HEK293 (cell line): Measurements from ENCODE around the gene C20orf173.

Source experiments
- CTCF ChIA-PET: fragments of 350-600 bp; formaldehyde crosslinking; extraction: SDS; loops from one replicate; lab custom pipeline; 2021; ENCODE audit warnings: antibody characterized with exemption; lab: Yijun Ruan, JAX
- POLR2A ChIA-PET: fragments of 300-600 bp; formaldehyde crosslinking; extraction: SDS; loops from one replicate; lab custom pipeline; 2020; ENCODE audit warnings: antibody characterized with exemption, inconsistent platforms; lab: Yijun Ruan, JAX
- H3K27ac ChIP-seq: fragments of 200-500 bp; sonication (Bioruptor generic); 2 replicates; pipeline ENCODE4 v1.5.1; 2014; ENCODE audit warnings: low read depth, low read length, control low read depth, inconsistent platforms; ENCODE audit errors: extremely low read depth
- H3K36me3 ChIP-seq, 2 experiments: fragments of 200-500 bp in 1 of 2; sonication (Bioruptor generic) in 1 of 2; 1 replicate in 1 of 2; 2 replicates in 1 of 2; pipeline ENCODE4 v1.5.1; 2014 to 2017; ENCODE audit warnings: inconsistent platforms in 2 of 2, low read length in 2 of 2; ENCODE audit not compliant: control insufficient read depth in 2 of 2, insufficient read depth in 1 of 2
- H3K4me1 ChIP-seq: fragments of 200-500 bp; sonication (Bioruptor generic); 2 replicates; pipeline ENCODE4 v1.5.1; 2014; ENCODE audit warnings: mild to moderate bottlenecking, low read length, inconsistent platforms; ENCODE audit not compliant: control insufficient read depth, insufficient read depth
- H3K4me3 ChIP-seq: 2 replicates; pipeline ENCODE4 v1.5.1; 2011; ENCODE audit warnings: low read depth, mild to moderate bottlenecking, control low read depth, low read length, moderate library complexity
- H3K9me3 ChIP-seq: fragments of 200-500 bp; sonication (Bioruptor generic); 2 replicates; pipeline ENCODE4 v1.5.1; 2014; ENCODE audit warnings: low read depth, low read length, inconsistent platforms; ENCODE audit not compliant: control insufficient read depth, insufficient read depth
- ATF2 ChIP-seq: fragments of 450-650 bp; formaldehyde crosslinking; IDR thresholded peaks from 2 replicates; pipeline ENCODE4 v1.5.1; 2016; ENCODE audit warnings: missing biosample characterization, missing genetic modification characterization, low read depth
- ELK4 ChIP-seq: IDR thresholded peaks from 2 replicates; pipeline ENCODE4 v1.6.1; 2011; ENCODE audit warnings: mild to moderate bottlenecking, low read depth, low read length, borderline replicate concordance
- SETDB1 ChIP-seq: IDR thresholded peaks from one replicate; pipeline ENCODE4 v1.6.1; 2017; ENCODE audit warnings: mild to moderate bottlenecking, low read length, moderate library complexity, mixed read lengths; ENCODE audit not compliant: insufficient read length
- SP3 ChIP-seq: fragments of 450-650 bp; formaldehyde crosslinking; IDR thresholded peaks from 2 replicates; pipeline ENCODE4 v1.5.1; 2016; ENCODE audit warnings: missing biosample characterization, missing genetic modification characterization
- WT1 ChIP-seq: fragments of 450-650 bp; formaldehyde crosslinking; IDR thresholded peaks from 2 replicates; pipeline ENCODE4 v1.5.1; 2016; ENCODE audit warnings: missing biosample characterization, missing genetic modification characterization
- ZBTB1 ChIP-seq: fragments of 450-650 bp; formaldehyde crosslinking; IDR thresholded peaks from 2 replicates; pipeline ENCODE4 v1.5.1; 2016; ENCODE audit warnings: missing biosample characterization, missing genetic modification characterization
- ZBTB10 ChIP-seq: fragments of 450-650 bp; formaldehyde crosslinking; IDR thresholded peaks from 2 replicates; pipeline ENCODE4 v1.5.1; 2016; ENCODE audit warnings: missing biosample characterization, missing genetic modification characterization
- ZBTB20 ChIP-seq: fragments of 450-650 bp; formaldehyde crosslinking; IDR thresholded peaks from 2 replicates; pipeline ENCODE4 v1.5.1; 2016; ENCODE audit warnings: missing biosample characterization, missing genetic modification characterization
- ZFP69B ChIP-seq: fragments of 450-650 bp; formaldehyde crosslinking; IDR thresholded peaks from 2 replicates; pipeline ENCODE4 v1.5.1; 2016; ENCODE audit warnings: missing biosample characterization, missing genetic modification characterization
- ZNF140 ChIP-seq: fragments of 450-650 bp; formaldehyde crosslinking; IDR thresholded peaks from 2 replicates; pipeline ENCODE4 v1.5.1; 2016; ENCODE audit warnings: missing biosample characterization, missing genetic modification characterization
- ZNF148 ChIP-seq: fragments of 450-650 bp; formaldehyde crosslinking; IDR thresholded peaks from 2 replicates; pipeline ENCODE4 v1.5.0; 2017; ENCODE audit warnings: missing biosample characterization, missing genetic modification characterization, borderline replicate concordance
- ZNF214 ChIP-seq: fragments of 450-650 bp; formaldehyde crosslinking; IDR thresholded peaks from 2 replicates; pipeline ENCODE4 v1.5.1; 2017; ENCODE audit warnings: missing biosample characterization, mild to moderate bottlenecking, missing genetic modification characterization, borderline replicate concordance
- ZNF404 ChIP-seq: fragments of 450-650 bp; formaldehyde crosslinking; IDR thresholded peaks from 2 replicates; pipeline ENCODE4 v1.5.1; 2017; ENCODE audit warnings: missing biosample characterization, missing genetic modification characterization
- ZNF488 ChIP-seq: fragments of 450-650 bp; formaldehyde crosslinking; IDR thresholded peaks from 2 replicates; pipeline ENCODE4 v1.5.1; 2016; ENCODE audit warnings: missing biosample characterization, missing genetic modification characterization
- ZNF513 ChIP-seq: fragments of 450-650 bp; IDR thresholded peaks from 2 replicates; pipeline ENCODE4 v1.5.1; 2018; ENCODE audit warnings: missing biosample characterization, missing genetic modification characterization
- ZNF555 ChIP-seq: fragments of 450-650 bp; formaldehyde crosslinking; conservative IDR thresholded peaks from 2 replicates; pipeline ENCODE4 v1.5.1; 2017; ENCODE audit warnings: missing biosample characterization, mild to moderate bottlenecking, missing genetic modification characterization, inconsistent platforms
- ZNF768 ChIP-seq: fragments of 450-650 bp; formaldehyde crosslinking; IDR thresholded peaks from 2 replicates; pipeline ENCODE4 v1.5.1; 2018; ENCODE audit warnings: missing biosample characterization, mild to moderate bottlenecking, missing genetic modification characterization

C20orf173 gene

GRCh38 chr20:35502352-35502751 lies 27.1 kb downstream of the C20orf173 start:
- ChIA-PET POLR2A (no interaction called here), CTCF (interaction anchor here (0.5 to 1.4 kb wide), 3 partner anchors 18 to 460 kb away, joined by 3 to 4 read pairs (median 3); no protein-coding TSS in a partner anchor)
- no peaks in the 10 kb centered on the region for H3K4me1 ChIP-seq
- no peak overlapping the region for H3K4me3 ChIP-seq
- no peaks in the 10 kb centered on the region for H3K9me3 ChIP-seq
- H3K36me3 ChIP-seq, result peaks cover 12 to 100% of the 10 kb centered on the region in 2 experiments; a peak in 2 of 3 replicates
- no peak overlapping the region for H3K27ac ChIP-seq
- no peak for TF ChIP-seq ZNF404 (tag by site-specific recombination)
- no peak for TF ChIP-seq ZNF513 (tag by site-specific recombination)
- TF ChIP-seq ZNF488 (tag by site-specific recombination), result no peak
- TF ChIP-seq ZFP69B (tag by site-specific recombination), result no peak
- TF ChIP-seq ZNF140 (tag by site-specific recombination), result no peak
- no peak for TF ChIP-seq ELK4
- TF ChIP-seq ZBTB1 (tag by site-specific recombination), result no peak
- TF ChIP-seq WT1, result no peak
- no peak for TF ChIP-seq SP3

GRCh38 chr20:35499271-35499670 lies 30.2 kb downstream of the C20orf173 start:
- TF ChIP-seq ZNF214 (no peak), SP3 (no peak), ZBTB10 (no peak), ATF2 (tag by site-specific recombination) (no peak), ZNF555 (tag by site-specific recombination) (no peak), ZNF148 (tag by site-specific recombination) (no peak), ZBTB20 (tag by site-specific recombination) (no peak), SETDB1 (no peak), ZNF768 (no peak)
- TF ChIP-seq, all 188 proteins: peak for 0
- no peak overlapping the region for H3K27ac ChIP-seq
- POLR2A ChIA-PET, result no interaction called here
- no peaks in the 10 kb centered on the region for H3K9me3 ChIP-seq
- no peak overlapping the region for H3K4me3 ChIP-seq
- CTCF ChIA-PET, result interaction anchor here (0.8 to 0.9 kb wide), 2 partner anchors 19 to 36 kb away, joined by 3 to 4 read pairs; no protein-coding TSS in a partner anchor
- no peaks in the 10 kb centered on the region for H3K4me1 ChIP-seq
- peaks cover 16 to 100% of the 10 kb centered on the region in 2 experiments; a peak in 2 of 3 replicates for H3K36me3 ChIP-seq
